Stimulated activated CD4-positive, alpha-beta T cell treated with anti-CD3 and anti-CD28 coated beads, Interleukin-12 subunit alpha, Interleukin-12 subunit beta, amount 100 ng/mL, for 24 hours (primary cell): ENCODE results near the gene ENTHD1.
"Not testable (repeated sequence)": the region's sequence is repeated elsewhere in the genome, so short reads cannot be mapped to it uniquely, and the experiment has no call there.

ENCODE experiments used
- DNase-seq, 2 experiments: peaks; one replicate each; pipeline ENCODE4 v3.0.0-alpha.2; 2020; ENCODE audit warnings: low read depth in 2 of 2

The ENTHD1 gene

DNA sequence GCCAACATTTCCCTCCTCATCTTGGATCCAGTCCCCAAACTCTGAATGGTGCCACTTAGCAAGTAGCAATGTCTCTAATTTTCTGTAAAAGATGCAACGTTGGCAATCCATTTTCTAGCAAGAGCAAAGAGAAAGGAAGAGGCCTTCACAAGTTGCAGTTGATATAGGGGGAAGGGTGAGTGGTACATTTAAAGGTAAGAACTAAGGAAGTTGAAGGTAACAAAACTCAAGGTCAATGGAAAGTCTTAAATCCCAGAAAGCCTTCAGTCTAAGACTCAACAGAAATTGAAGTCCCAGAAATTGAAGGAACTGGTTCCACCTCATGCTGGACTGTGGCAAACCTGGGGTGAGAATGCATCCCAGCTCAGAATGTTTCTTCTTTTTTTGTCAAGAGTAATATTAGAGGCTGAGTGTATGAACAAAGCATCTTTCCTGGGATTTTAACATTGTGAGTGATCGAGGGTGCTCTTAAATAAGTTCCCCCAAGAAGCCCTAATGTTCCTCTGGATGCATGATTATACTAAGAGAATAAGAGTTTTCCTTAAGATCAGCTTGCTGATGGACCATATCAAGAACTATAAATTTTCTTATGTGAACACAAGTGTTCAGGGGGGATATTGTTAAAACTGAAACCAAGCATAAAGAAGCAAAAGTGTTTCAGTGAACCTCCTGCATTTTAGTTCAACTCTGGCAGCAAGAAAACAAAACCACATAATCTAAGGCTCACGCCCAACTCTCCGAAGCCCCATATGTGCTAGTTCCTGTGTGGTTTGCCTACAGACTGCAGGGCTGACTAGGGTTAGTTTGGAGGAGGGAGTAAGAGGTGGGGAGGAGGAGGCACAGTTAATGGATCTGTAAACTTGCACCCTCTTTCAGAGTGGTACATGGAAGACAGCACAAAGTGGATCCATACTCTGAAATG, 7.0 kb upstream of the ENTHD1 start, which contains the start of gene GRAP2:
GRAP2 (plus strand) TSS at position 779 of the 922 bp plus-strand sequence. CDS start 46,023 bp downstream, outside the sequence.
- peak in 1 of 2 experiments; percentile 40 for DNase-seq

DNA sequence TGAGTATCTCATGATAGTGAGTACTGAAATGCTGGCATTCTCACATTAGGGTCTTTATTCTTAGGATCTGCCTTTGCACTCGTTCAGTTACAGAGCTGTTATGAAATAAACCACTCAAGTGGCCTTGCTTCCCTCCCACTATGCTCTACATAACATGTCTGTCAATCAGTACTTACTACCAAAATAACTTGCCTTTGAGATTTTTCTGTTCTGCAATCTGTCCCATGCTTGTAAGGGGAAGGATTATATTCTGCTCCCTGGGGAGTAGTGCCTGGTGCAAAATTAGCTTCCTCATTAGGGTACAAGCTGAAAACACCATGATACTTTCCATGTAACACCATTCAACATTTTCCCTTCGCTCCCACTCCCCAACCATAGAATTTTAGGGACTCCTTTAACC, 5.4 kb upstream of the ENTHD1 start:
- DNase-seq = no peak

DNA sequence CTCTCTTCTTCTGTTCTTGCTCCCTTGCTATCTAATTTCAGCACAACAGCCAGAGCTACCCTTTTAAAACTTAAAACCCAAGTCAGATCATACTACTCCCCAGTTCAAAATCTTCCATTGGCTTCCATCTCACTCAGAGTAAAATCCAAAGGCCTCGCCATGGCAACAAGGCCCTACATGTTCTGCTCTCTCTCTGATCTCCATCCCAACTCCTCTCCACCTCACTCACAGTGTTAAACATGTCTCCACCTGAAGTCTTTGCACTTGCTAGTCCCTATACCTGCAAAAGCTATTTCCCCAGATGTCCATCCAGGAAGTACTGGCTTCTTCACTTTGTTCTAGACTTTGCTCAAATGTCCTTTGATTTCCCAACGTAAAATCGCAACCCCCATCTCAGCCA, 4.3 kb upstream of the ENTHD1 start:
- no peak for DNase-seq

DNA sequence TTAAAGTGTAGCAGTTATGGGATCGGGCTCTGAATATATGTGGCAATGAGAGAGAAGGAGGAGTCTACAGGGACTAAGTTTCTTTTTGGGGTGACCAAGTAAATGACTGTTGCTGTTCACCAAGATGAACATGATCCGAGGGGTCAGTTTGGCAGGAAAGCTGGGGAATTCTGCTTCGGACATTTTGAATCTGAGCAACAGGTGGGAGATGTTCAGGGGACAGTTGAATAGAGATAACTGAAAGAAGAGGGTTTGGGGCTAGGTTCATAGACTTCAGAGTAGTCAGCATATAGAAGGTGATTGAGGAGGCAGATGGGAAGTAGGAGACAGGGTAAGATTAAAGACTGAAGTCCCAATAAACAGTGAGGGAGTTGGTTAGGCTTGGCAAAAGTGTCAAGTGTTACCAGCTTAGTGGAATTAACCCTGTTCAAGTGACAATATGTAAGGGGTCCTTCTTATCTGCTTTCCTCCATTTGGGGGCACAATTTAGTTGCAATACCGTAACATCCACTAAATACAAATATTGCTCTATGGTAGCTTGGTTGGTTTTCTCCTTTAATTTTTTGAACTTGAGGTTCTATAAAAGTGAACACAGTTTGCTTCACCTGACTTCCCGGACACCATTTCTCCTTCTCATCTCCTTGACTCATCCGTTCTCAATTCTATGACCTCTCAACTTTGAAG, 2.9 kb upstream of the ENTHD1 start:
- DNase-seq = no peak

DNA sequence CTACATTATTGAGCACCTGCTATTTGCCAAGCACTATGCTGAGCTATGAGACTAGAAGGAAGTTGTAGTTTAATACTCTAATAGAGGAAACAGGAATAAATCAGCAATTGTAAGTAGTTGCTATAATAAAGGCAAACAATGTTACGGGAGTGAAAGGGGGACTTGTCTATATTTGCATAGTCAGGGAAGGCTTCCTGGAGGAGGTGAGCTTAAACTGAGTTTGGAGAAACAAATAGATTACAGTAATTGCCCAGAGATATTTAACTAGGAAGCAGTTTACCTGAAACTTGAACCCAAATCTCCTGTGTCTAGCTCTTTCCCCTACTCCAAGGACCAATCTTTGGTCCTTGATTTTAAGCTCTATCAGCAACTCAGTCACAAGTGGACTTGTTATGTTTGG, 2.1 kb upstream of the ENTHD1 start:
- DNase-seq = no peak

DNA sequence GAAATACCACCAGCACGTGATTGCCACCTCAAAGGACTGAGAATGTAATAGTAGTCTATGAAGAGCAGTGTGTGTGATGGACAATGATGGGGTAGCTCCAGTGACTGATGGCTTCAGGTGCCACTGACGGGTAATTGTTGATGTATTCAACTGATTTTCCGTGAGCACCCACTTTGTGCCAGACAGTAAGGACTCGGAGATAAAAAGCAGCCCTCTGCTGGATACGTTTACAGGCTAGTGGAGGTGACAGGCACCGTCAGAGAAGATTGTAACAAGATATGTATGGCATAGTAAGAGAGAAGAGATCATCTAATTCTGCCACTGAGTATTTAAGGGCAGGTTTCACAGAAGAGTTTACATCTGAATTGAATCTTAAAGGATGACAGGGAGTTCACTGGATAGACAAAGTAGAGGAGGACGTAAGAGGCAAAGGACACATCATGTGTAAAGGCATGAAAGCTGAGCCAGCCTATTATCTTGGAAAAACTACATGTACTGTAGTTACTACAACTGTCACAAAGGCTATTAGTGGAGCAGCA, 1.1 kb upstream of the ENTHD1 start:
- no peak for DNase-seq

DNA sequence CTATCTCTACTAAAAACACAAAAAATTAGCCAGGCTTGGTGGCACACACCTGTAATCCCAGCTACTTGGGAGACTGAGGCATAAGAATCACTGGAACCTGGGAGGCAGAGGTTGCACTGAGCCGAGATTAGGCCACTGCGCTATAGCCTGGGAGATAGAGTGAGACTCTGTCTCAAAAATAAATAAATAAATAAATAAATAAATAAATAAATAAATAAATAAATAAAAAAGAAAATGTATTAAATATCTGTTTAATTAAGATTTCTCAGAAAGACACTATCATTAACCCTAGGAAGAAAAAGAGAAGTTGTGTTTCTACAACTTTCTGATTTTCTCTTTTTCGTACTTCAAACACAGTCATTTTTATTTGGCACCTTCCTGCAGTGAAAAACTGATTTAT, 3.6 kb downstream of the ENTHD1 start:
- not testable (repeated sequence) for DNase-seq

DNA sequence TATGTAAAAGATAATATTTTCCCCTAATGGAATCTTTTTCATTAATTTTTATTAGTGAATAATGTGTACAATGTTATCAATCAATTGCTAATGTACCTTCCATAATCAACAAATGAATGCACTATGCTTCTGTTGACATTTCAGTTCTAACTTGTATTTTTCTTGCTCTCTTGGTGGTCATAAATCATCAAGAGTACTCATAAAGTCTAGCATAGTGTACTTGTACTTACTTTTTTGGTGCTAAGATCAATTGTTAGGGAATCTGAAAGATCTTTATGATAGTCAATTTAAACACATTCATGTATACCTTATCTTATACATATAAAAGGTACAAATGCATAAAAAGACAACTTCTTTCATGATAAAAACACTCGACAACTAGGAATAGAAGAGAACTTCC, 10.5 kb downstream of the ENTHD1 start:
- DNase-seq = no peak

DNA sequence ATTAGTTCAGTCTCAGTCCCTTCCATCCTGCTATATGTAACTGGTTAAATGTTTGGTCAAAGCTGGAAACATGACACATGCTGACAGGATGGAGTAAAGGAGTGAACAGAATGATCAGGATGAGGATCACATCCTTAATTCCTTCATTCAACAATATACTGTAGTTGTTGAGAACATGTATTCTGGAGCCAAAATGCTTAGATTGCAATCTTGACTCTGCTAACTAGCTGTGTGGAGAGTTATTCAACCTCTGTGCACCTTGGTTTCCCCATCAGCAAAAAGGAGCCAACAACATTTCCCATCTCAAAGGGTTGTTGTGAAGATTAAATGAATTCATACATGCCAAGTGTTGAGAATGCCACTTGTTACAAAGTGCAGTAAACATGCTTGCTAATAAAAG, 12.8 kb downstream of the ENTHD1 start:
- DNase-seq = no peak

DNA sequence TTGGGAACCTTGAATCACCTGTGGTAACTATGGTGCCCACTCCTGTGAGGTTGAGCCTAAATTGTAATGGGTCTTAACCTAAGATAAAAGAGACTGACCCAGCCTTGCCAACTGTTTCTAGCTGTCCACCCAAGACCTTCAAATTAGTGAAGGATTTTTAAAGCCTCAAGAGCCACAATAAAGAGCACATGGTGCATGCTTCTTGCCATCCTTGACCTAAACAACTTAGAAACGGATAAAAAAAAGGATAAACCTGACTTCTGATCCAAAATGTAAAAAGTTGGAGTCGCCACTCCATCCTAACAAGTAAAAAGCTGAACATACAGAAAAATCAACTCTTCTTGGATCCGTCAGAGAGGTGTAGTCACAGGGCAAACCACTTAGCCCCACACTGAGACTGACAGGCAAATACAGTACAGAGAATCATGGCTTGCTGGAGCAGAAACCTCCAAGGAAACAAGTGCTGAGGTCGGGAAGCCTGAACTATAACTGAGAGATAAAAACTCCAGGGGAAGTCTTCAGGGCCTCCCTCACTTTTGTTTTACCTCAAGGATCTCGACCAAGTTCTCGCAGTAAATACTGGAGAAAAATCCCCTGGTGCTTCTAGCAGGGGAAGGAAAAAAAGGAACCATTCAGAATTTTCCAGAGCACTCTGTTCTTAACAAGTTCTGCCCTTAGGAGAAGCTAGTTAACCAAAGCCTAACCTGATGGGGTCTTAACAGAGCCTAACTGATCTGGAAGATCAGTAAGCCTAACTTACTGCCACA, 16.3 kb downstream of the ENTHD1 start:
- no peak for DNase-seq

DNA sequence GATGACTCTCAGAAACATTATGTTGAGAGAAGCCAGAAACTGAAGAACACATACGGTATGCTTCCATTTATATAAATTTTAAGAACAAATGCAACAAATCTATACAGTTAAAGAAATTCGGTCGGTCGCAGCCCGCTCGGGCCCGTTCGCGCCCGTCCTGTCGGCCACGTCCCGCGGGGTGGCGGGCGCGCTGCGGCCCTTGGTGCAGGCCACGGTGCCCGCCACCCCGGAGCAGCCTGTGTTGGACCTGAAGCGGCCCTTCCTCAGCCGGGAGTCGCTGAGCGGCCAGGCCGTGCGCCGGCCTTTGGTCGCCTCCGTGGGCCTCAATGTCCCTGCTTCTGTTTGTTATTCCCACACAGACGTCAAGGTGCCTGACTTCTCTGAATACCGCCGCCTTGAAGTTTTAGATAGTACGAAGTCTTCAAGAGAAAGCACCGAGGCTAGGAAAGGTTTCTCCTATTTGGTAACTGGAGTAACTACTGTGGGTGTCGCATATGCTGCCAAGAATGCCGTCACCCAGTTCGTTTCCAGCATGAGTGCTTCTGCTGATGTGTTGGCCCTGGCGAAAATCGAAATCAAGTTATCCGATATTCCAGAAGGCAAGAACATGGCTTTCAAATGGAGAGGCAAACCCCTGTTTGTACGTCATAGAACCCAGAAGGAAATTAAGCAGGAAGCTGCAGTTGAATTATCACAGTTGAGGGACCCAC, 18.2 kb downstream of the ENTHD1 start:
- DNase-seq = not testable (repeated sequence)

DNA sequence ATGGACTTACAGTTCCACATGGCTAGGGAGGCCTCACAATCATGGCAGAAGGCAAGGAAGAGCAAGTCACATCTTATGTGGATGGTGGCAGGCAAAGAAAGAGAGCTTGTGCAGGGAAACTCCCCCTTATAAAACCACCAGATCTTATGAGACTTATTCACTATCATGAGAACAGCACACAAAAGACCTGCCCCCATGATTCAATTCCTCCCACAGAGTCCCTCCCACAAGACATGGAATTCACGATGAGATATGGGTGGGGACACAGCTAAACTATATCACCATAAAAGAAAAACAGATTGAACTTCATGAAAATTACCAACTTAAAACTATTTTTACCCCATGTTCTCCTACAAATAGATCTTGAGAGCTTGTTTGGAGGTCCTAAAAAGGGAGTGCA, 19.6 kb downstream of the ENTHD1 start:
- DNase-seq = no peak

DNA sequence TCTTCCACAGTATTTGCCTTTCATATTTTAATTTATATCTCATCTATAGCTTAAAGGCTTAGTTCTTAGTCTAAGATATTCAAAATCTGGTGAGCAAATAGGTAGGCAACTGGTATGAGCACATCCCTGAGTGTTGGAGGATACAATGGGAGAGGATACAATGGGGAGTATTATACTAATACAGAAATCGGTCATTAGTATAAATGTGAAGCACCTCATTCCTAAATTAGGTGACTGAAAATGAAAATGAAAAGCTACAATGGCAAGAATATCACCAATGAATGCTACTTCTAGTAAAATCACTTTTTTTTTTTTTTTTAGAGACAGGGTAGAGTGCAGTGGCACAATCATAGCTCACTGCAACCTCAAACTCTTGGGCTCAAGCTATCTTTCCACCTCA, 21.0 kb downstream of the ENTHD1 start:
- DNase-seq = no peak

DNA sequence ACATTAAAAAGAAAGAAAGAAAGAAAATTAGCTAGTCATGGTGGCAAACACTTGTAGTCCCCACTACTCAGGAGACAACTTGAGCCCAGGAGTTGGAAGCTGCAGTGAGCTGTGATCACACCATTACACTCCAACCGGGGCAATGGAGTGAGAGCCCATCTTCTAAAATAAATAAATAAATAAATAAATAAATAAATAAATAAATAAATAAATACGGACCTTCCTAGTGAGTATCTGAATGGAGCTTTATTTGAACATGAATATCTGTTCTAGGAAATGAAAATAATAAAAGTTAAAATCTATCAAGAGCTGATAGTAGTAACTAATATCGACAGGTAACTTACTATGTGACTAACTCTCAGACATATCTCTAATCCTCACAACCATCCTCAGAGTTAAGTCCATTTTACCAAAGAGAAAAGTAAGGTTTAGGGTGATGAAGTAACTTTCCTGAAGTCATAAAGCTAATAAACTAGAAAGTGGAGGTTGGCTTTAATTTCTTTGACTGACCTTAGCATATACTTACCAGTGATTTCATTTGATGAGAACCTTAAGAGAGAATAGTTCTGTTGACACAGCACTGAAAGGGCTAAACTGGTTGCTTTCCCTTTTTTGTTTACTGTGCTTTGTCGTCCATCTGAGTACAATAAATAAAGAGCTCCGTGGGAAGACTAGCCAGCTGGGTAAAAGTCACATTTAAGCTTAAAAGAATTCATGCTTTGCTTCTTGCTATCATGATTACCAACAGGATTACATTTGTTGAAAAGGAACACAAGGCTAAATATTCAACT, 22.4 kb downstream of the ENTHD1 start:
- DNase-seq = no peak

DNA sequence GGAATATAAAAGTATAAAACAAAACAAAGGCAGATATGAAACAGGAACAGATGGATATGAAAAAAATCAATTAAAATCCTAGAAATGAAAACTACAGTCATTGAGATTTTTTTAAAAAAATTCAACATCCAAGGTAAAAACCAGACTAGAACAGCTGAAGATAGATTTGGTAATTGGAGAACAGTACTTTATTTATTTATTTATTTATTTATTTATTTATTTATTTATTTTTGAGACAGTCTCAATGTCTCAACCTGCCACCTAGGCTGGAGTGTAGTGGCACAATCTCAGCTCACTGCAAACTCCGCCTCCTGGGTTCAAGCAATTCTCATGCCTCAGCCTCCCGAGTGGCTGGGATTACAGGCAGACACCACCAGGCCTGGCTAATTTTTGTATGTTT, 23.8 kb downstream of the ENTHD1 start:
- DNase-seq = not testable (repeated sequence)

DNA sequence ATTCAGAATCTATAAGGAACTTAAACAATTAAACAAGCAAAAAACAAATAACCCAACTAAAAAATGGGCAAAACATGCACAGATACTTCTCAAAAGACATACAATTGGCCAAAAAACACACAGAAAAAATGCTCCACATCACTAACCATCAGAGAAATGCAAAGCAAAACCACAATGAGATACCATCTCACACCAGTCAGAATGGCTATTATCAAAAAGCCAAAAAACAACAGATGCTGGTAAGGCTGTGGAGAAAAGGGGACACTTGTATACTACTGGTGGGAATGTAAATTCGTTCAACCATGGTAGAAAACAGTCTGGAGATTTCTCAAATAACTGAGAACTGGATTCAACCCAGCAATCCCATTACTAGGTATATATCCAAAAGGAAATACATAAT, 24.8 kb downstream of the ENTHD1 start:
- DNase-seq = no peak

DNA sequence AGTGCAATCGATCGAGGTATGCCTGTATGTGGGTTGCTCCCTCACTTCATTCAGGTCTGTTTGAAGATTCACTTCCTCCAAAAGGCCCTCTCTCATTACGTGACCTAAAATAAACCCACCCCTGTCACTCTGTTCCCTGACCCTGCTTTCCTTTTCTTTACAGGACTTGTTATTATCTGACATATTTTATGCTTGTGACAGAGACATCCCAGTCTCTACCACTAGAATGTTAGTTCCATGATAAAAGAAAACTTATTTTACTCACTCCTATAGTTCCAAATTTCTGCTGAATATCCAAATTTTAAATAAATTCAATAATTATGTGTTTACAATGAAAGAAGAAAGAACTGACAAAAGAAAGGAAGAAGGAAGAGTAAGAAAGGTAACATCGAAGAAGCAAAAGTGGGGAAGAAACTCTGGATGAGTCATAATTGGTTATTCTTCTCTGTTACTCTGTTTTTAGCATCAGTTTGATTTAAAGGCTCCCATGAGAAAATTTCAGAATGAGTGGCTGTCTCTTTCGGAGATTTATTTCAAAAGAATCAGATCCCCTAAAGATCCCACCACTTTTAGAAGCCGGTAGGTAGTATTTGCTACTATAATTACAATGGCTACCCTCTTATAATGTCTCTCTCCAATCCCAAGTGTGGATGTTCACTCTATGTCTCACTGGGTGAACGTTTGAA, 33.5 kb downstream of the ENTHD1 start:
- DNase-seq = no peak

DNA sequence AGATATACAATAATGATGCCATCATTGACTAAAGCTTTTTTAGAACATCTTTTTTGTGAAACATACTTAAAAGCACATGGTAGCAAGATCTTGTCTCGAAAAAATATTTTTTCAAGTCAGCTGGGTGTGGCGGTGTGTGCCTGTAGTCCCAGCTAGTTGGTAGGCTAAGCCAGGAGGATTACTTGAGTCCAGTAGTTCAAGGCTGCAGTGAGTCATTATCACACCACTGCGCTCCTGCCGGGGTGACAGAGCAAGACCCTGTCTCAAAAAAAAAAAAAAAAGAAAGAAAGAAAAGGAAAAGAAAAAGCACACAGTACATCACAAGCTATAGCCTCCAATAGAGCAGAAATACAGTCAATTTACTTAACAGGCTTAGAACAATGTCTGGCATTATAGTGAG, 37.0 kb downstream of the ENTHD1 start:
- no peak for DNase-seq

DNA sequence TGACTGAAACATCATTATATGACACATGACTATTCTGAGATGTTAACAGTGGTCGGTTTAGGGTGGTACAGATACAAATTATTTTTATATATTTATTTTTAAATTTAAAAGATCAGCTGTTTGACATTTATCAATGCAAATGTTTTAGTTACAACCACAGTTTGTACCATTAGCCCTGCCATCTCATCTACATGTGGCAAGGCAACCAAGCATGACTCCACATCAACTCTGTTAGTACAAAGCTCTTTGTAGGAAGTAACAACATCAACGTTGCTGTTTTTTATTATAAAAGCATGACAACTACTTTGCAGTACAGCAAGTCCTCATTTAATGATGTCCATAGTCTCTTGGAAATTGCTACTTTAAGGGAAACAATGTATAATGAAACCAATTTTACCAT, 40.8 kb downstream of the ENTHD1 start:
- no peak for DNase-seq
